Measurements from ENCODE around the gene TM9SF1. TPM values are rescaled to one million over a fixed set of nuclear protein-coding genes. Genes with fewer than 3 reads are reported as not detected.

The TM9SF1 gene
- total and polyA plus RNA-seq, 10 of the 15 experiments (the other 5 are each of a cell fraction or from before 2014, with no cell fraction given): 7.2 to 39.2 (median 17.6) TPM

GRCh38 chr14:24232645-24233537, 37.6 kb upstream of the TM9SF1 start, which contains the start of gene GMPR2 (continued):
- TF ChIP-seq ZBTB11 (CRISPR knock-in tag; IDR thresholded peaks at IDR 0.05) (peak; percentile 69), NFXL1 (IDR thresholded peaks at IDR 0.05; ENCODE audit: borderline replicate concordance) (no peak), JUND (IDR thresholded peaks at IDR 0.05; ENCODE audit: low read depth, low read length) (no peak), ZNF592 (IDR thresholded peaks at IDR 0.05) (peak; percentile 25; the same call in 1 of the 2 replicates), ZBTB40 (IDR thresholded peaks at IDR 0.05; ENCODE audit: borderline replicate concordance) (peak; percentile 91), PKNOX1 (IDR thresholded peaks at IDR 0.05) (peak; percentile 15; the same call in 1 of the 2 replicates), POLR2AphosphoS2 (IDR thresholded peaks at IDR 0.05; ENCODE audit: low read depth, low read length) (peak; percentile 34; the same call in 1 of the 2 replicates), RUNX3 (IDR thresholded peaks at IDR 0.05; ENCODE audit: low read length) (0 out of 2 replicates have a peak, but pooled peaks have one; percentile 16), MYB (IDR thresholded peaks at IDR 0.05; ENCODE audit: borderline replicate concordance, low read depth, low read length) (0 out of 2 replicates have a peak, but pooled peaks have one; percentile 4), BMI1 (IDR thresholded peaks at IDR 0.05; ENCODE audit: borderline replicate concordance) (0 out of 2 replicates have a peak, but pooled peaks have one; percentile 22), CHD2 (IDR thresholded peaks at IDR 0.05; ENCODE audit: borderline replicate concordance, low read depth, low read length) (0 out of 2 replicates have a peak, but pooled peaks have one; percentile 53), JUNB (IDR thresholded peaks at IDR 0.05) (no peak; the same call in 1 of the 2 replicates)

All from GM12878 (cell line).